Neural progenitor cell (in vitro differentiated cells): ENCODE data around the gene KCNK7. TPM values are rescaled to one million over a fixed set of nuclear protein-coding genes. Genes with fewer than 3 reads are reported as not detected.

ENCODE experiments used
- DNase-seq: peaks from one replicate; pipeline ENCODE4 v3.0.0-alpha.2; 2016; ENCODE audit warnings: low spot score
- H2AFZ ChIP-seq: fragments of 200-600 bp; sonication (generic); replicated peaks from 2 replicates; pipeline ENCODE4 v1.6.1; 2016; ENCODE audit warnings: antibody characterized with exemption
- H3F3A ChIP-seq: fragments of 200-600 bp; sonication (generic); 2 replicates; pipeline ENCODE4 v1.6.1; 2016; ENCODE audit warnings: antibody characterized with exemption, low read depth
- H3K27ac ChIP-seq: fragments of 200-600 bp; sonication (generic); 2 replicates; pipeline ENCODE4 v1.5.1; 2016; ENCODE audit warnings: mild to moderate bottlenecking
- H3K27me3 ChIP-seq: fragments of 200-600 bp; sonication (generic); 2 replicates; pipeline ENCODE4 v1.6.1; 2016; ENCODE audit warnings: mild to moderate bottlenecking, moderate library complexity
- H3K36me3 ChIP-seq: fragments of 200-600 bp; sonication (generic); 2 replicates; pipeline ENCODE4 v1.5.1; 2016
- H3K4me1 ChIP-seq: fragments of 200-600 bp; sonication (generic); 2 replicates; pipeline ENCODE4 v1.6.1; 2016; ENCODE audit warnings: mixed run types
- H3K4me2 ChIP-seq: fragments of 200-600 bp; sonication (generic); 2 replicates; pipeline ENCODE4 v1.6.1; 2016
- H3K4me3 ChIP-seq: fragments of 200-600 bp; sonication (generic); 2 replicates; pipeline ENCODE4 v1.5.1; 2016
- H3K79me2 ChIP-seq: fragments of 200-600 bp; sonication (generic); 2 replicates; pipeline ENCODE4 v1.6.1; 2016; ENCODE audit warnings: low read depth
- H3K9ac ChIP-seq: fragments of 200-600 bp; sonication (generic); 2 replicates; pipeline ENCODE4 v1.6.1; 2016
- H3K9me3 ChIP-seq: fragments of 200-600 bp; sonication (generic); 2 replicates; pipeline ENCODE4 v1.5.1; 2016; ENCODE audit warnings: low read depth
- H4K20me1 ChIP-seq: fragments of 200-600 bp; sonication (generic); 2 replicates; pipeline ENCODE4 v1.6.1; 2016; ENCODE audit warnings: low read depth
- H3K27ac Mint-ChIP-seq: 3 replicates; pipeline ENCODE4 v1.8.0; 2021; ENCODE audit warnings: mixed read lengths
- H3K27me3 Mint-ChIP-seq: 2 replicates; pipeline ENCODE4 v1.8.0; 2022; ENCODE audit warnings: low read depth, mild to moderate bottlenecking, inconsistent platforms, moderate library complexity, mixed read lengths; ENCODE audit not compliant: insufficient read depth
- H3K36me3 Mint-ChIP-seq: 3 replicates; pipeline ENCODE4 v1.8.0; 2021; ENCODE audit warnings: mixed read lengths
- H3K4me1 Mint-ChIP-seq: 3 replicates; pipeline ENCODE4 v1.8.0; 2021; ENCODE audit warnings: mixed read lengths
- H3K4me3 Mint-ChIP-seq: 3 replicates; pipeline ENCODE4 v1.8.0; 2021; ENCODE audit warnings: mild to moderate bottlenecking, moderate library complexity, mixed read lengths
- H3K9me3 Mint-ChIP-seq: 3 replicates; pipeline ENCODE4 v1.8.0; 2020; ENCODE audit warnings: mixed read lengths
- CTCF ChIP-seq: fragments of 200-600 bp; sonication (generic); IDR thresholded peaks from 2 replicates; pipeline ENCODE4 v1.5.1; 2017; ENCODE audit warnings: antibody characterized with exemption, mild to moderate bottlenecking
- EZH2 ChIP-seq: fragments of 200-600 bp; sonication (generic); IDR thresholded peaks from 2 replicates; pipeline ENCODE4 v1.6.1; 2017; ENCODE audit warnings: antibody characterized with exemption, mild to moderate bottlenecking, moderate library complexity
- EZH2phosphoT487 ChIP-seq: fragments of 200-600 bp; sonication (generic); IDR thresholded peaks from 2 replicates; pipeline ENCODE4 v1.6.1; 2017; ENCODE audit warnings: antibody characterized with exemption
- total RNA-seq: library from RNA; depleted of rRNA; stranded (reverse); fragments of >200 nt; gene quantifications from 2 replicates; pipeline ENCODE4 v1.2.3, GENCODE V29; 2015; ENCODE audit warnings: low replicate concordance

KCNK7 gene
- total RNA-seq, 1 donor from 2014 or later, result not detected

- Mint-ChIP-seq H3K27me3 (peaks cover 5% of the 10 kb centered on the region), H3K9me3 (no peaks in the 10 kb centered on the region), H3K36me3 (peaks cover 11% of the 10 kb centered on the region), H3K27ac (no peak overlapping the region), H3K4me1 (peaks cover 5% of the 10 kb centered on the region), H3K4me3 (no peak overlapping the region)
- Histone ChIP-seq H3K36me3 (no peaks in the 10 kb centered on the region), H3K27me3 (no peaks in the 10 kb centered on the region), H2AFZ (no peak overlapping the region), H3K27ac (no peak overlapping the region), H3K79me2 (no peaks in the 10 kb centered on the region), H3K4me2 (no peak overlapping the region), H3K4me1 (no peaks in the 10 kb centered on the region), H3K9me3 (no peaks in the 10 kb centered on the region), H3K4me3 (no peak overlapping the region), H4K20me1 (no peaks in the 10 kb centered on the region), H3K9ac (no peak overlapping the region), H3F3A (peaks cover 4% of the 10 kb centered on the region)
- TF ChIP-seq EZH2phosphoT487 (no peak), CTCF (peak; percentile 55)
- peak; percentile 72 for DNase-seq
These were observed 30.2 kb upstream of the KCNK7 start for GRCh38 chr11:65625628-65626342.

- Histone ChIP-seq H3K9ac (no peak overlapping the region), H3F3A (peaks cover 4% of the 10 kb centered on the region), H3K79me2 (no peaks in the 10 kb centered on the region), H3K27me3 (no peaks in the 10 kb centered on the region), H4K20me1 (no peaks in the 10 kb centered on the region), H2AFZ (no peak overlapping the region), H3K4me3 (no peak overlapping the region), H3K4me1 (no peaks in the 10 kb centered on the region), H3K36me3 (no peaks in the 10 kb centered on the region), H3K27ac (no peak overlapping the region), H3K9me3 (no peaks in the 10 kb centered on the region), H3K4me2 (no peak overlapping the region)
- H3K4me1 Mint-ChIP-seq, result peaks cover 5% of the 10 kb centered on the region
- peaks cover 5% of the 10 kb centered on the region for H3K27me3 Mint-ChIP-seq
- H3K9me3 Mint-ChIP-seq, result no peaks in the 10 kb centered on the region
- H3K4me3 Mint-ChIP-seq, result no peak overlapping the region
- DNase-seq, result no peak
- H3K27ac Mint-ChIP-seq, result no peak overlapping the region
- peaks cover 11% of the 10 kb centered on the region for H3K36me3 Mint-ChIP-seq
- TF ChIP-seq EZH2 (no peak), EZH2phosphoT487 (no peak), CTCF (no peak)
These were observed 29.5 kb upstream of the KCNK7 start for GRCh38 chr11:65624931-65625627.

GRCh38 chr11:65623852-65624616 lies 28.4 kb upstream of the KCNK7 start:
- peaks cover 4% of the 10 kb centered on the region for H3F3A ChIP-seq
- H3K4me1 ChIP-seq, result no peaks in the 10 kb centered on the region
- H3K79me2 ChIP-seq, result no peaks in the 10 kb centered on the region
- no peaks in the 10 kb centered on the region for H3K27me3 ChIP-seq
- H3K27ac Mint-ChIP-seq, result no peak overlapping the region
- no peak overlapping the region for H2AFZ ChIP-seq
- no peak overlapping the region for H3K4me3 ChIP-seq
- no peak for TF ChIP-seq EZH2
- TF ChIP-seq EZH2phosphoT487, result no peak
- TF ChIP-seq CTCF, result no peak
- no peak overlapping the region for H3K4me2 ChIP-seq
- H3K36me3 Mint-ChIP-seq, result peaks cover 11% of the 10 kb centered on the region
- no peak for DNase-seq
- H3K9me3 ChIP-seq, result no peaks in the 10 kb centered on the region
- H3K4me1 Mint-ChIP-seq, result peaks cover 5% of the 10 kb centered on the region
- H3K9me3 Mint-ChIP-seq, result no peaks in the 10 kb centered on the region
- no peak overlapping the region for H3K27ac ChIP-seq
- no peaks in the 10 kb centered on the region for H3K36me3 ChIP-seq
- no peak overlapping the region for H3K9ac ChIP-seq
- H3K27me3 Mint-ChIP-seq, result peaks cover 2% of the 10 kb centered on the region
- H3K4me3 Mint-ChIP-seq, result no peak overlapping the region
- H4K20me1 ChIP-seq, result no peaks in the 10 kb centered on the region
